Ascending aorta (tissue), 2 donors: Measurements from ENCODE around the gene SFMBT1. TPM values are rescaled to one million over a fixed set of nuclear protein-coding genes. Genes with fewer than 3 reads are reported as not detected.

ENCODE experiments used
- DNase-seq, 2 donors: peaks; one replicate each; pipeline ENCODE4 v3.0.0-alpha.2; 2019; ENCODE audit warnings: low spot score in 2 of 2
- H3K27ac ChIP-seq, 2 donors: fragments of 200-600 bp; sonication (generic); one replicate each; pipeline ENCODE4 v1.5.1; 2016 to 2017; ENCODE audit warnings: mild to moderate bottlenecking in 1 of 2
- H3K27me3 ChIP-seq: fragments of 200-600 bp; sonication (generic); one replicate; pipeline ENCODE4 v1.5.1; 2017
- H3K36me3 ChIP-seq, 2 donors: fragments of 200-600 bp; sonication (generic); one replicate each; pipeline ENCODE4 v1.5.1; 2016
- H3K4me1 ChIP-seq, 2 donors: fragments of 200-600 bp; sonication (generic); one replicate each; pipeline ENCODE4 v1.5.1; 2016 to 2017; ENCODE audit warnings: mild to moderate bottlenecking in 1 of 2
- H3K4me3 ChIP-seq, 2 donors: fragments of 200-600 bp; sonication (generic); one replicate each; pipeline ENCODE4 v1.5.1; 2016 to 2017; ENCODE audit warnings: mild to moderate bottlenecking in 1 of 2
- H3K9me3 ChIP-seq, 2 donors: fragments of 200-600 bp; sonication (generic); one replicate each; pipeline ENCODE4 v1.5.1; 2016
- CTCF ChIP-seq, 3 experiments: fragments of 200-600 bp in 2 of 3; fragments of 450-650 bp in 1 of 3; sonication (generic) in 2 of 3; IDR thresholded peaks; one replicate each; pipeline ENCODE4 v1.5.1; 2016 to 2019; ENCODE audit warnings: antibody characterized with exemption in 3 of 3, mild to moderate bottlenecking in 1 of 3, moderate library complexity in 1 of 3
- intact Hi-C: fragments of 100-400 bp; cut with DNase I; formaldehyde crosslinking; loops from one replicate; pipeline ENCODE4 v1.15.1; 2023
- total RNA-seq: library from RNA; depleted of rRNA; stranded (reverse); fragments of >200 nt; gene quantifications from one replicate; pipeline ENCODE4 v1.1.0, GENCODE V29; 2016

The SFMBT1 gene
- total RNA-seq, 1 donor from 2014 or later: 1.4 TPM

GRCh38 chr3:52892290-52892624 lies 153.6 kb downstream of the SFMBT1 start:
- H3K9me3 ChIP-seq: no peaks in the 10 kb centered on the region
- H3K36me3 ChIP-seq: no peaks in the 10 kb centered on the region
- TF ChIP-seq CTCF (IDR thresholded peaks at IDR 0.05): no peak
- peaks cover 22 to 55% of the 10 kb centered on the region in 2 donors for H3K4me1 ChIP-seq
- H3K27me3 ChIP-seq: no peaks in the 10 kb centered on the region
- peak overlapping the region; percentile 7 to 46 for H3K4me3 ChIP-seq
- H3K27ac ChIP-seq: peak overlapping the region; percentile 80 to 87
- DNase-seq: no peak
- intact Hi-C loops: loop anchor here (10.0 kb wide), 1 partner anchor 357 kb away; the partner anchor contains the start of genes NT5DC2 and UQCC5

- intact Hi-C loops: loop anchor here (10.0 kb wide), 1 partner anchor 357 kb away; the partner anchor contains the start of genes NT5DC2 and UQCC5
- Histone ChIP-seq H3K27ac (peak overlapping the region; percentile 80 to 87), H3K27me3 (no peaks in the 10 kb centered on the region), H3K4me3 (peak overlapping the region in 1 of 2 donors; percentile 46), H3K4me1 (peaks cover 22 to 57% of the 10 kb centered on the region in 2 donors), H3K36me3 (no peaks in the 10 kb centered on the region), H3K9me3 (no peaks in the 10 kb centered on the region)
- TF ChIP-seq CTCF (IDR thresholded peaks at IDR 0.05): no peak
- no peak for DNase-seq
Measured at GRCh38 chr3:52891615-52892081, 154.2 kb downstream of the SFMBT1 start.

GRCh38 chr3:52891164-52891563 lies 154.7 kb downstream of the SFMBT1 start:
- H3K27me3 ChIP-seq: no peaks in the 10 kb centered on the region
- no peak for TF ChIP-seq CTCF (IDR thresholded peaks at IDR 0.05)
- H3K4me3 ChIP-seq: peak overlapping the region in 1 of 2 donors; percentile 34
- H3K4me1 ChIP-seq: peaks cover 22 to 62% of the 10 kb centered on the region in 2 donors
- no peaks in the 10 kb centered on the region for H3K36me3 ChIP-seq
- peak overlapping the region; percentile 80 to 87 for H3K27ac ChIP-seq
- DNase-seq: no peak
- H3K9me3 ChIP-seq: no peaks in the 10 kb centered on the region
- intact Hi-C loops: loop anchor here (10.0 kb wide), 1 partner anchor 356 kb away; the partner anchor contains the start of genes NT5DC2 and UQCC5

- no peak for DNase-seq
- H3K4me1 ChIP-seq: peaks cover 22 to 62% of the 10 kb centered on the region in 2 donors
- intact Hi-C loops: loop anchor here (10.0 kb wide), 1 partner anchor 356 kb away; the partner anchor contains the start of genes NT5DC2 and UQCC5
Measured at GRCh38 chr3:52890735-52891134, 155.1 kb downstream of the SFMBT1 start.

GRCh38 chr3:52889901-52890300 lies 156.0 kb downstream of the SFMBT1 start:
- Histone ChIP-seq H3K27ac (peak overlapping the region; percentile 80 to 87), H3K36me3 (peaks cover 0 to 11% of the 10 kb centered on the region in 2 donors), H3K4me1 (peaks cover 19 to 57% of the 10 kb centered on the region in 2 donors), H3K9me3 (no peaks in the 10 kb centered on the region), H3K4me3 (no peak overlapping the region), H3K27me3 (no peaks in the 10 kb centered on the region)
- no peak for DNase-seq
- intact Hi-C loops: loop anchor here (10.0 kb wide), 1 partner anchor 355 kb away; the partner anchor contains the start of genes NT5DC2 and UQCC5
- TF ChIP-seq CTCF (IDR thresholded peaks at IDR 0.05): no peak

More at GRCh38 chr3:52890735-52891134, 155.1 kb downstream of the SFMBT1 start:
- no peaks in the 10 kb centered on the region for H3K27me3 ChIP-seq
- H3K9me3 ChIP-seq: no peaks in the 10 kb centered on the region
- peaks cover 0 to 4% of the 10 kb centered on the region in 2 donors for H3K36me3 ChIP-seq
- no peak for TF ChIP-seq CTCF (IDR thresholded peaks at IDR 0.05)
- H3K27ac ChIP-seq: peak overlapping the region; percentile 80 to 87
- no peak overlapping the region for H3K4me3 ChIP-seq
